Measurements from ENCODE around the gene GUCY1A2.

Gene GUCY1A2

GRCh38 chr11:106962995-106963394 lies 55.3 kb downstream of the GUCY1A2 start:
- Histone ChIP-seq H3K27ac (no peak overlapping the region), H3K4me3 (no peak overlapping the region)
- TF ChIP-seq CTCF (IDR thresholded peaks at IDR 0.05), result no peak
- no peak for DNase-seq (ENCODE audit: low spot score)

- no peak for DNase-seq (ENCODE audit: low spot score)
- TF ChIP-seq CTCF (IDR thresholded peaks at IDR 0.05), result no peak
- no peak overlapping the region for H3K4me3 ChIP-seq
- H3K27ac ChIP-seq, result no peak overlapping the region
Observed at GRCh38 chr11:106961518-106961917, 56.8 kb downstream of the GUCY1A2 start.

GRCh38 chr11:106961048-106961447 lies 57.2 kb downstream of the GUCY1A2 start:
- no peak for DNase-seq (ENCODE audit: low spot score)
- TF ChIP-seq CTCF (IDR thresholded peaks at IDR 0.05), result no peak
- H3K27ac ChIP-seq, result no peak overlapping the region
- H3K4me3 ChIP-seq, result peak overlapping the region; percentile 2

GRCh38 chr11:106959800-106960199 lies 58.5 kb downstream of the GUCY1A2 start:
- H3K27ac ChIP-seq, result no peak overlapping the region
- no peak for DNase-seq (ENCODE audit: low spot score)

GRCh38 chr11:106959386-106959785 lies 58.9 kb downstream of the GUCY1A2 start:
- no peak for TF ChIP-seq CTCF (IDR thresholded peaks at IDR 0.05)
- H3K27ac ChIP-seq, result no peak overlapping the region

More at GRCh38 chr11:106959800-106960199, 58.5 kb downstream of the GUCY1A2 start:
- H3K4me3 ChIP-seq, result no peak overlapping the region
- no peak for TF ChIP-seq CTCF (IDR thresholded peaks at IDR 0.05)

GRCh38 chr11:106958517-106959248 lies 59.6 kb downstream of the GUCY1A2 start:
- no peak for DNase-seq (ENCODE audit: low spot score)
- Histone ChIP-seq H3K4me3 (peak overlapping the region; percentile 31), H3K27ac (no peak overlapping the region)
- TF ChIP-seq CTCF (IDR thresholded peaks at IDR 0.05), result no peak

More at GRCh38 chr11:106959386-106959785, 58.9 kb downstream of the GUCY1A2 start:
- DNase-seq (ENCODE audit: low spot score), result no peak
- no peak overlapping the region for H3K4me3 ChIP-seq

GRCh38 chr11:106957030-106957482 lies 61.2 kb downstream of the GUCY1A2 start:
- TF ChIP-seq CTCF (IDR thresholded peaks at IDR 0.05), result no peak
- H3K4me3 ChIP-seq, result no peak overlapping the region
- DNase-seq (ENCODE audit: low spot score), result no peak
- no peak overlapping the region for H3K27ac ChIP-seq
